CD1c-positive myeloid dendritic cell (primary cell): ENCODE results near the gene PGP.

Experiments used
- DNase-seq: peaks from one replicate; pipeline ENCODE4 v3.0.0-alpha.2; 2016; ENCODE audit errors: extremely low spot score

PGP gene

GRCh38 chr16:2166263-2167067 is 48.2 kb downstream of the PGP start:
- DNase-seq = no peak

GRCh38 chr16:2165861-2166260 is 48.8 kb downstream of the PGP start:
- no peak for DNase-seq

- DNase-seq = no peak
Measured at GRCh38 chr16:2163211-2163881, 51.3 kb downstream of the PGP start.

GRCh38 chr16:2162676-2163118 is 51.9 kb downstream of the PGP start:
- no peak for DNase-seq

- DNase-seq = no peak
Measured at GRCh38 chr16:2161911-2162310, 52.7 kb downstream of the PGP start.
